ENCODE measurements around the gene DDX20.

Gene DDX20

DNA sequence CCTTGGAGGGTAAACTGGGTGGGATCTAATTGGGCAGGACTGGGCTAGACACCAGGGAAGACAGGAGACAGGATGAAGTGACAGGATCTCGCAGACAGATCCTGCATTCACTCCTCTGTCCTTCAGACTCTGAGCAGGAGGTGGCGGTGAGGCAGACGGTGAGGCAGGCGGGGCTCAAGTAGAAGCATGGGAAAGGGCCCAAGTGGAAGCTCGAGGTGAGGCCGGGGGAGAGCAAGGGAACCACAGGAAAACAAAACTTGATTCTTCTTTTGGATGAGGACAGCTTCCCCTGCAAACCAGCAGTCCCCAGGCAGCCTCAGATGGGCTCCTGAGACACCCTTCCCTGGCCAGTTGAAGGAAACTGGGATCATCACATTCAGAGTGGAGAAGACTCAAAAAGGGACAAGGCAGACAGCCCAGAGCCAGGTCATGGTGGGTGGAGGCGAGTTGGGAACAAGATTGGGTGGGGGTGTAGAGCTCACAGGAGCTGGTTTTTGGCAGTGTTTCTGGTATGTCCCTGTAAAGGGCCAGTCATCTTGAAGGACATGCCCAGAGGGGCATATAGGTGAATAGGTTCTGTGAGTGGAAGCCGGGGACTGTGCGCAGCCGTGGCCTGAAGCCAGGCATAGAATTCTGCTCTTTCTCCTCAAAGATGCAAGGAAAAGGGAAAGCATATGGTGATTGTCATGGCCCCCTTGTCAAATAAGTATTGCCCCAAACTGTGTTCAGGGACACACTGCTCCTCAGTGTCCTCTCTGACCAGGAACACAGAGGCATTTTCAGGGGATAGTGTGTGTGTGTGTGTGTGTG is 34.5 kb upstream of the DDX20 start:
- Histone ChIP-seq H3K9me2 (ENCODE audit: low read depth, low read length) (no peaks in the 10 kb centered on the region), H3K27ac (ENCODE audit: low read depth, low read length, poor library complexity, severe bottlenecking) (no peak overlapping the region), H3K27me3 (ENCODE audit: insufficient read depth, low read length) (no peaks in the 10 kb centered on the region; the same call in 1 of the 2 replicates), H2AFZ (ENCODE audit: low read length) (no peak overlapping the region), H3K9me3 (ENCODE audit: low read length) (no peaks in the 10 kb centered on the region), H3K4me3 (ENCODE audit: low read depth, low read length, poor library complexity, severe bottlenecking) (no peak overlapping the region), H3K4me2 (ENCODE audit: low read length) (no peak overlapping the region), H4K20me1 (ENCODE audit: insufficient read depth, low read length) (no peaks in the 10 kb centered on the region), H3K4me1 (ENCODE audit: insufficient read depth, low read length, severe bottlenecking) (no peaks in the 10 kb centered on the region), H3K36me3 (ENCODE audit: insufficient read depth, low read length) (peaks cover 10% of the 10 kb centered on the region), H3F3A (ENCODE audit: insufficient read depth, low read length) (no peaks in the 10 kb centered on the region), H3K79me2 (ENCODE audit: insufficient read depth, low read length) (no peaks in the 10 kb centered on the region), H3K9ac (ENCODE audit: low read length) (no peak overlapping the region)
- TF ChIP-seq, protein P1, sequence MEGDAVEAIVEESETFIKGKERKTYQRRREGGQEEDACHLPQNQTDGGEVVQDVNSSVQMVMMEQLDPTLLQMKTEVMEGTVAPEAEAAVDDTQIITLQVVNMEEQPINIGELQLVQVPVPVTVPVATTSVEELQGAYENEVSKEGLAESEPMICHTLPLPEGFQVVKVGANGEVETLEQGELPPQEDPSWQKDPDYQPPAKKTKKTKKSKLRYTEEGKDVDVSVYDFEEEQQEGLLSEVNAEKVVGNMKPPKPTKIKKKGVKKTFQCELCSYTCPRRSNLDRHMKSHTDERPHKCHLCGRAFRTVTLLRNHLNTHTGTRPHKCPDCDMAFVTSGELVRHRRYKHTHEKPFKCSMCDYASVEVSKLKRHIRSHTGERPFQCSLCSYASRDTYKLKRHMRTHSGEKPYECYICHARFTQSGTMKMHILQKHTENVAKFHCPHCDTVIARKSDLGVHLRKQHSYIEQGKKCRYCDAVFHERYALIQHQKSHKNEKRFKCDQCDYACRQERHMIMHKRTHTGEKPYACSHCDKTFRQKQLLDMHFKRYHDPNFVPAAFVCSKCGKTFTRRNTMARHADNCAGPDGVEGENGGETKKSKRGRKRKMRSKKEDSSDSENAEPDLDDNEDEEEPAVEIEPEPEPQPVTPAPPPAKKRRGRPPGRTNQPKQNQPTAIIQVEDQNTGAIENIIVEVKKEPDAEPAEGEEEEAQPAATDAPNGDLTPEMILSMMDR (IDR thresholded peaks at IDR 0.05; ENCODE audit: low read length): no peak
- TF ChIP-seq EZH2 (IDR thresholded peaks at IDR 0.05; ENCODE audit: borderline replicate concordance, low read length): no peak

DNA sequence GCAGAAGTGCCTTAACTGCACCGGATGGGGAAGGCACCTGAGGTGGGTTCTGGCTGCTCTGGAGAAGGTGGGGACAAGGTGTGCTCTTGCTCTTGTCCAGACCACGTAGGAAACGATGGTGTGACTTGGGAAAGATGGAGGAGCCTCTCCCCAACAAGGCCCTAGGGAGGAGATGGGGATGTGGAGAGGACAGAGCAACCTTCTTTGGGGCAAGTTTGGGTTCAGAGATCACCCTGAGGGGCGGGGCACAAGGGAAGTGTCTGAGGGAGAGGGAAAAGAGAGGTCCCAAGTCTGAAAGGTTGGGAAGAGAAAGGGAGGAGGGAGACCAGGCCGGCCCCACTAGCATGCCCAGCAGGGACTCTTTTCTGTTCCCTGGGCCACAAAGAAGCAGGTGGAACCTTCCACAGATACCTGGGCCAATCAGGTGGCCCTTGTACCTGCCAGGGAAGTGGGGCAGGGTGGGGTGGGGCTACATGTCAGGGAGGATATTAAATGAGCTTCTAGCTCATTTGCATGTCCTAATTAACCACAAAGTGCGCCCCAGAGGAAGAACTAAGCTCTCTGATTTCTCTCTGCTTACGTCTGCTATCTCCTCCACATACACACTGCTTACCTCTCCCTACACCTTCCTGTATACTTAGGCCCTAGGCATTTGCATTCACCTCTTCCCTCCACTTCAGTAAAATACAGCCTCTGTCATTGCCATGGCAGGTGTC is 32.5 kb upstream of the DDX20 start:
- no peaks in the 10 kb centered on the region for H3F3A ChIP-seq (ENCODE audit: insufficient read depth, low read length)
- H3K4me3 ChIP-seq (ENCODE audit: low read depth, low read length, poor library complexity, severe bottlenecking): no peak overlapping the region
- H3K79me2 ChIP-seq (ENCODE audit: insufficient read depth, low read length): no peaks in the 10 kb centered on the region
- H2AFZ ChIP-seq (ENCODE audit: low read length): no peak overlapping the region
- H4K20me1 ChIP-seq (ENCODE audit: insufficient read depth, low read length): no peaks in the 10 kb centered on the region
- H3K27me3 ChIP-seq (ENCODE audit: insufficient read depth, low read length): no peaks in the 10 kb centered on the region; the same call in 1 of the 2 replicates
- H3K27ac ChIP-seq (ENCODE audit: low read depth, low read length, poor library complexity, severe bottlenecking): no peak overlapping the region
- TF ChIP-seq, protein P1 (IDR thresholded peaks at IDR 0.05; ENCODE audit: low read length): no peak
- no peak for TF ChIP-seq EZH2 (IDR thresholded peaks at IDR 0.05; ENCODE audit: borderline replicate concordance, low read length)
- H3K4me1 ChIP-seq (ENCODE audit: insufficient read depth, low read length, severe bottlenecking): no peaks in the 10 kb centered on the region
- H3K4me2 ChIP-seq (ENCODE audit: low read length): no peak overlapping the region
- no peaks in the 10 kb centered on the region for H3K9me2 ChIP-seq (ENCODE audit: low read depth, low read length)
- H3K36me3 ChIP-seq (ENCODE audit: insufficient read depth, low read length): no peaks in the 10 kb centered on the region
- H3K9ac ChIP-seq (ENCODE audit: low read length): no peak overlapping the region
- no peaks in the 10 kb centered on the region for H3K9me3 ChIP-seq (ENCODE audit: low read length)

GRCh38 chr1:111723871-111724270 is 31.8 kb upstream of the DDX20 start:
- Histone ChIP-seq H3F3A (ENCODE audit: insufficient read depth, low read length) (no peaks in the 10 kb centered on the region), H3K27me3 (ENCODE audit: insufficient read depth, low read length) (no peaks in the 10 kb centered on the region; the same call in 1 of the 2 replicates), H3K36me3 (ENCODE audit: insufficient read depth, low read length) (no peaks in the 10 kb centered on the region), H2AFZ (ENCODE audit: low read length) (no peak overlapping the region), H3K79me2 (ENCODE audit: insufficient read depth, low read length) (no peaks in the 10 kb centered on the region), H3K9me2 (ENCODE audit: low read depth, low read length) (no peaks in the 10 kb centered on the region), H4K20me1 (ENCODE audit: insufficient read depth, low read length) (no peaks in the 10 kb centered on the region), H3K27ac (ENCODE audit: low read depth, low read length, poor library complexity, severe bottlenecking) (no peak overlapping the region), H3K9me3 (ENCODE audit: low read length) (no peaks in the 10 kb centered on the region), H3K4me3 (ENCODE audit: low read depth, low read length, poor library complexity, severe bottlenecking) (no peak overlapping the region), H3K9ac (ENCODE audit: low read length) (no peak overlapping the region), H3K4me1 (ENCODE audit: insufficient read depth, low read length, severe bottlenecking) (no peaks in the 10 kb centered on the region), H3K4me2 (ENCODE audit: low read length) (no peak overlapping the region)
- TF ChIP-seq, protein P1 (IDR thresholded peaks at IDR 0.05; ENCODE audit: low read length): no peak
- no peak for TF ChIP-seq EZH2 (IDR thresholded peaks at IDR 0.05; ENCODE audit: borderline replicate concordance, low read length)
